Right ventricle myocardium superior (tissue), 1 donor: ENCODE results near the gene ELMO2. TPM values are rescaled to one million over a fixed set of nuclear protein-coding genes. Genes with fewer than 3 reads are reported as not detected.
A peak's percentile ranks its signal among the peaks of the same experiment; 100 is the strongest.

ENCODE experiments used
- ATAC-seq: fragments of 200-7000 bp; cut with Tn5 transposase; one replicate; pipeline ENCODE4 v1.9.1; 2020; ENCODE audit warnings: mild to moderate bottlenecking; ENCODE audit not compliant: poor library complexity
- DNase-seq: peaks from one replicate; pipeline ENCODE4 v3.0.0-alpha.2; 2020
- intact Hi-C: fragments of 100-400 bp; cut with DNase I; formaldehyde crosslinking; loops from one replicate; pipeline ENCODE4 v1.11.2; 2022
- long read RNA-seq: library from polyadenylated mRNA; unstranded; transcript quantifications from one replicate; pipeline ENCODE4 v2.0.0, GENCODE V29; 2021
- total RNA-seq: library from RNA; stranded (reverse); fragmentation: NEBNext Ultra II Directional; extraction: Animal tissue kit (Norgen Biotek cat#: 25700); gene quantifications from one replicate; pipeline ENCODE4 v1.2.1, GENCODE V29; 2021
- donor health status: DM: no; HTN: yes; CAD: no; lungs with severe emphysema.

ELMO2 gene
- 33.9 TPM for total RNA-seq
- long read RNA-seq, transcript ELMO2-201 (22 exons, 3,669 nt): major isoform, 32 of 82 reads
- long read RNA-seq, transcript ELMO2-204 (21 exons, 3,574 nt): minor isoform, 9 of 82 reads
- long read RNA-seq, partial matches to known transcripts: 10 of 82 reads
- long read RNA-seq, other reads (novel, unspliced or antisense): 31 of 82 reads

GRCh38 chr20:46406200-46406985 is at the start of gene ELMO2:
Gene ELMO2, minus strand, starts transcription at chr20:46406615. Its CDS starts 12,133 bp downstream, at chr20:46394482.
- ATAC-seq (peak; percentile 96), DNase-seq (peak; percentile 99)
- intact Hi-C loops: no loop called here

- ATAC-seq (no peak), DNase-seq (no peak)
- intact Hi-C loops: no loop called here
Observed at GRCh38 chr20:46455729-46456128, 49.3 kb upstream of the ELMO2 start.

GRCh38 chr20:46446851-46447250 is 40.4 kb upstream of the ELMO2 start:
- ATAC-seq: no peak
- intact Hi-C loops: no loop called here
- DNase-seq: no peak

GRCh38 chr20:46439837-46440236 is 33.4 kb upstream of the ELMO2 start:
- no peak for ATAC-seq
- DNase-seq: no peak
- intact Hi-C loops: no loop called here

GRCh38 chr20:46438156-46438750 is 31.8 kb upstream of the ELMO2 start:
- DNase-seq: no peak
- intact Hi-C loops: no loop called here
- ATAC-seq: no peak

- intact Hi-C loops: no loop called here
- ATAC-seq (no peak), DNase-seq (no peak)
Observed at GRCh38 chr20:46435146-46435545, 28.7 kb upstream of the ELMO2 start.

- ATAC-seq (no peak), DNase-seq (no peak)
- intact Hi-C loops: no loop called here
Observed at GRCh38 chr20:46434597-46434996, 28.2 kb upstream of the ELMO2 start.

GRCh38 chr20:46433051-46433450 is 26.6 kb upstream of the ELMO2 start:
- DNase-seq (no peak), ATAC-seq (no peak)
- intact Hi-C loops: no loop called here

- ATAC-seq (no peak), DNase-seq (no peak)
- intact Hi-C loops: no loop called here
Observed at GRCh38 chr20:46430921-46431712, 24.7 kb upstream of the ELMO2 start.

GRCh38 chr20:46427384-46427783 is 21.0 kb upstream of the ELMO2 start:
- no peak for DNase-seq
- intact Hi-C loops: no loop called here
- ATAC-seq: no peak

- intact Hi-C loops: no loop called here
- ATAC-seq (no peak), DNase-seq (no peak)
Observed at GRCh38 chr20:46423882-46424482, 17.6 kb upstream of the ELMO2 start.

- DNase-seq (no peak), ATAC-seq (no peak)
- intact Hi-C loops: no loop called here
Observed at GRCh38 chr20:46423342-46423741, 16.9 kb upstream of the ELMO2 start.

GRCh38 chr20:46420878-46421277 is 14.5 kb upstream of the ELMO2 start:
- DNase-seq (no peak), ATAC-seq (no peak)
- intact Hi-C loops: no loop called here

GRCh38 chr20:46419882-46420281 is 13.5 kb upstream of the ELMO2 start:
- no peak for ATAC-seq
- no peak for DNase-seq
- intact Hi-C loops: no loop called here

GRCh38 chr20:46416839-46417238 is 10.4 kb upstream of the ELMO2 start:
- intact Hi-C loops: no loop called here
- DNase-seq (no peak), ATAC-seq (no peak)

GRCh38 chr20:46416421-46416820 is 10.0 kb upstream of the ELMO2 start:
- intact Hi-C loops: no loop called here
- no peak for ATAC-seq
- no peak for DNase-seq

GRCh38 chr20:46415773-46416172 is 9.4 kb upstream of the ELMO2 start:
- intact Hi-C loops: no loop called here
- no peak for ATAC-seq

GRCh38 chr20:46414608-46415007 is 8.2 kb upstream of the ELMO2 start:
- intact Hi-C loops: no loop called here
- ATAC-seq: no peak
- no peak for DNase-seq

More at GRCh38 chr20:46415773-46416172, 9.4 kb upstream of the ELMO2 start:
- no peak for DNase-seq

- ATAC-seq: no peak
- intact Hi-C loops: no loop called here
- no peak for DNase-seq
Observed at GRCh38 chr20:46411637-46412036, 5.2 kb upstream of the ELMO2 start.
